ENCODE results near the gene CBR1. TPM values are rescaled to one million over a fixed set of nuclear protein-coding genes. Genes with fewer than 3 reads are reported as not detected.

The CBR1 gene
- total RNA-seq, 1 donor from 2014 or later, result 20.3 TPM

- no peak overlapping the region for H2AFZ ChIP-seq (ENCODE audit: low read depth, low read length)
- TF ChIP-seq EZH2 (IDR thresholded peaks at IDR 0.05; ENCODE audit: insufficient read depth, low read length), result no peak
- TF ChIP-seq CTCF (IDR thresholded peaks at IDR 0.05; ENCODE audit: insufficient read depth, low read depth, low read length), result no peak
- peaks cover 7% of the 10 kb centered on the region for H3K9me3 ChIP-seq (ENCODE audit: insufficient read depth, low read depth, low read length)
- Mint-ChIP-seq H3K27me3 (ENCODE audit: low read depth, unreplicated experiment) (no peaks in the 10 kb centered on the region), H3K9me3 (ENCODE audit: unreplicated experiment) (peaks cover 8% of the 10 kb centered on the region), H3K36me3 (ENCODE audit: low read depth, unreplicated experiment) (peaks cover 1% of the 10 kb centered on the region), H3K4me3 (ENCODE audit: unreplicated experiment) (no peak overlapping the region), H3K4me1 (ENCODE audit: low read depth, unreplicated experiment) (no peaks in the 10 kb centered on the region), H3K27ac (ENCODE audit: unreplicated experiment) (no peak overlapping the region)
- DNase-seq (ENCODE audit: low read depth), result no peak
- no peaks in the 10 kb centered on the region for H3K79me2 ChIP-seq (ENCODE audit: insufficient read depth, low read length)
- H3K9ac ChIP-seq (ENCODE audit: low read length), result no peak overlapping the region
- no peaks in the 10 kb centered on the region for H3K27me3 ChIP-seq (ENCODE audit: insufficient read depth, low read length)
- no peak for FAIRE-seq
- H3K4me2 ChIP-seq (ENCODE audit: low read length), result no peak overlapping the region
- H3K27ac ChIP-seq (ENCODE audit: low read depth, low read length), result no peak overlapping the region
- H4K20me1 ChIP-seq (ENCODE audit: insufficient read depth, low read length), result no peaks in the 10 kb centered on the region
- H3K4me3 ChIP-seq (ENCODE audit: insufficient read depth, low read depth, low read length), result no peak overlapping the region
- H3K4me1 ChIP-seq (ENCODE audit: insufficient read depth, low read length), result peaks cover 6% of the 10 kb centered on the region
- no peaks in the 10 kb centered on the region for H3K36me3 ChIP-seq (ENCODE audit: insufficient read depth, low read length)
Observed at GRCh38 chr21:36089946-36090345, 20.1 kb downstream of the CBR1 start.

- H3K4me3 ChIP-seq (ENCODE audit: insufficient read depth, low read depth, low read length), result no peak overlapping the region
- H3K4me1 Mint-ChIP-seq (ENCODE audit: low read depth, unreplicated experiment), result peaks cover 8% of the 10 kb centered on the region
Observed at GRCh38 chr21:36092681-36093080, 22.9 kb downstream of the CBR1 start.

More at GRCh38 chr21:36092681-36093080, 22.9 kb downstream of the CBR1 start:
- Mint-ChIP-seq H3K9me3 (ENCODE audit: unreplicated experiment) (peaks cover 9% of the 10 kb centered on the region), H3K27me3 (ENCODE audit: low read depth, unreplicated experiment) (no peaks in the 10 kb centered on the region), H3K36me3 (ENCODE audit: low read depth, unreplicated experiment) (peaks cover 1% of the 10 kb centered on the region), H3K4me3 (ENCODE audit: unreplicated experiment) (no peak overlapping the region), H3K27ac (ENCODE audit: unreplicated experiment) (no peak overlapping the region)
- no peaks in the 10 kb centered on the region for H3K36me3 ChIP-seq (ENCODE audit: insufficient read depth, low read length)
- H2AFZ ChIP-seq (ENCODE audit: low read depth, low read length), result no peak overlapping the region
- no peak for TF ChIP-seq CTCF (IDR thresholded peaks at IDR 0.05; ENCODE audit: insufficient read depth, low read depth, low read length)
- no peak for TF ChIP-seq EZH2 (IDR thresholded peaks at IDR 0.05; ENCODE audit: insufficient read depth, low read length)
- DNase-seq (ENCODE audit: low read depth) (no peak), FAIRE-seq (no peak)
- peaks cover 9% of the 10 kb centered on the region for H3K4me1 ChIP-seq (ENCODE audit: insufficient read depth, low read length)
- no peaks in the 10 kb centered on the region for H3K27me3 ChIP-seq (ENCODE audit: insufficient read depth, low read length)
- no peak overlapping the region for H3K4me2 ChIP-seq (ENCODE audit: low read length)
- no peaks in the 10 kb centered on the region for H3K79me2 ChIP-seq (ENCODE audit: insufficient read depth, low read length)
- peaks cover 7% of the 10 kb centered on the region for H3K9me3 ChIP-seq (ENCODE audit: insufficient read depth, low read depth, low read length)
- H4K20me1 ChIP-seq (ENCODE audit: insufficient read depth, low read length), result no peaks in the 10 kb centered on the region
- H3K27ac ChIP-seq (ENCODE audit: low read depth, low read length), result no peak overlapping the region
- no peak overlapping the region for H3K9ac ChIP-seq (ENCODE audit: low read length)

Measured in astrocyte (in vitro differentiated cells and primary cell).